ENCODE data around the gene ITGA8.

- TF ChIP-seq CTCF (IDR thresholded peaks at IDR 0.05), result no peak
- no peak for TF ChIP-seq POLR2A (IDR thresholded peaks at IDR 0.05)
These were observed 246.3 kb downstream of the ITGA8 start for GRCh38 chr10:15473396-15473767.
